Mesothelial cell of epicardium (in vitro differentiated cells): ENCODE data around the gene FOXP1. TPM values are rescaled to one million over a fixed set of nuclear protein-coding genes. Genes with fewer than 3 reads are reported as not detected.
A peak's percentile ranks its signal among the peaks of the same experiment; 100 is the strongest.

Source experiments
- DNase-seq, 2 experiments: peaks; one replicate each; pipeline ENCODE4 v3.0.0; 2021; ENCODE audit warnings: low spot score in 2 of 2; ENCODE audit not compliant: unreplicated experiment in 2 of 2
- H3K27ac Mint-ChIP-seq: 2 replicates; pipeline ENCODE4 v1.8.0; 2021; ENCODE audit warnings: mixed read lengths
- H3K27me3 Mint-ChIP-seq: 2 replicates; pipeline ENCODE4 v1.8.0; 2021; ENCODE audit warnings: low read depth, mixed read lengths
- H3K36me3 Mint-ChIP-seq: 2 replicates; pipeline ENCODE4 v1.8.0; 2021; ENCODE audit warnings: mixed read lengths
- H3K4me1 Mint-ChIP-seq: 2 replicates; pipeline ENCODE4 v1.8.0; 2021; ENCODE audit warnings: mixed read lengths
- H3K4me3 Mint-ChIP-seq: 2 replicates; pipeline ENCODE4 v1.8.0; 2021; ENCODE audit warnings: mild to moderate bottlenecking, moderate library complexity, mixed read lengths
- H3K9me3 Mint-ChIP-seq: 2 replicates; pipeline ENCODE4 v1.8.0; 2021; ENCODE audit warnings: mixed read lengths
- total RNA-seq: library from RNA; stranded (reverse); gene quantifications from 3 replicates; pipeline ENCODE4 v1.2.1, GENCODE V29; 2021
- TF ChIP-seq, protein P1 (sequence below): fragments of 200-600 bp; sonication (generic); IDR thresholded peaks from one replicate; pipeline ENCODE4 v1.5.0; 2021; ENCODE audit warnings: antibody characterized with exemption; ENCODE audit not compliant: unreplicated experiment

The FOXP1 gene
- total RNA-seq, 1 donor from 2014 or later, result 187 TPM

DNA sequence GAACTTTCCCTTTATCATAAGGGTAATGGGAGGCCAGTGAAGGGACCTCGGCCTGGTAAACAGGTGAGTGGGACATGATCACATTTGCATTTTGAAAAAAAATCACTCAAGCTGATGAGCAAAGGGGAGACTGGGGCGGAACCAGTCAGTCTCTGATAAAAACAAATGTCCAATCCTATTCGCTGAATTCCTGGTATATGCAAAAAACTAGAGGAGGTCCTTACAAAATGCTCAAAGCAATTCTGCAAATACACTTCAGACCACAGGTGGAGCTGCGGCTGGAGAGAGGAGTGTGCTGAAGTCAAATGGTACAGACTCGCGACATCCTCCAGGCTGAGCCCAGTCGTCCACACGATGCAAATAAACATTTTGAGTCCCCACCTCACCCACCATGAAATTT lies 166.7 kb downstream of the FOXP1 start:
- no peaks in the 10 kb centered on the region for H3K27me3 Mint-ChIP-seq
- H3K36me3 Mint-ChIP-seq, result no peaks in the 10 kb centered on the region
- H3K4me1 Mint-ChIP-seq, result peaks cover 62% of the 10 kb centered on the region
- no peak overlapping the region for H3K4me3 Mint-ChIP-seq
- peak overlapping the region; percentile 65 for H3K27ac Mint-ChIP-seq
- no peak for DNase-seq
- TF ChIP-seq, protein P1, sequence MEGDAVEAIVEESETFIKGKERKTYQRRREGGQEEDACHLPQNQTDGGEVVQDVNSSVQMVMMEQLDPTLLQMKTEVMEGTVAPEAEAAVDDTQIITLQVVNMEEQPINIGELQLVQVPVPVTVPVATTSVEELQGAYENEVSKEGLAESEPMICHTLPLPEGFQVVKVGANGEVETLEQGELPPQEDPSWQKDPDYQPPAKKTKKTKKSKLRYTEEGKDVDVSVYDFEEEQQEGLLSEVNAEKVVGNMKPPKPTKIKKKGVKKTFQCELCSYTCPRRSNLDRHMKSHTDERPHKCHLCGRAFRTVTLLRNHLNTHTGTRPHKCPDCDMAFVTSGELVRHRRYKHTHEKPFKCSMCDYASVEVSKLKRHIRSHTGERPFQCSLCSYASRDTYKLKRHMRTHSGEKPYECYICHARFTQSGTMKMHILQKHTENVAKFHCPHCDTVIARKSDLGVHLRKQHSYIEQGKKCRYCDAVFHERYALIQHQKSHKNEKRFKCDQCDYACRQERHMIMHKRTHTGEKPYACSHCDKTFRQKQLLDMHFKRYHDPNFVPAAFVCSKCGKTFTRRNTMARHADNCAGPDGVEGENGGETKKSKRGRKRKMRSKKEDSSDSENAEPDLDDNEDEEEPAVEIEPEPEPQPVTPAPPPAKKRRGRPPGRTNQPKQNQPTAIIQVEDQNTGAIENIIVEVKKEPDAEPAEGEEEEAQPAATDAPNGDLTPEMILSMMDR, result no peak
- no peaks in the 10 kb centered on the region for H3K9me3 Mint-ChIP-seq

DNA sequence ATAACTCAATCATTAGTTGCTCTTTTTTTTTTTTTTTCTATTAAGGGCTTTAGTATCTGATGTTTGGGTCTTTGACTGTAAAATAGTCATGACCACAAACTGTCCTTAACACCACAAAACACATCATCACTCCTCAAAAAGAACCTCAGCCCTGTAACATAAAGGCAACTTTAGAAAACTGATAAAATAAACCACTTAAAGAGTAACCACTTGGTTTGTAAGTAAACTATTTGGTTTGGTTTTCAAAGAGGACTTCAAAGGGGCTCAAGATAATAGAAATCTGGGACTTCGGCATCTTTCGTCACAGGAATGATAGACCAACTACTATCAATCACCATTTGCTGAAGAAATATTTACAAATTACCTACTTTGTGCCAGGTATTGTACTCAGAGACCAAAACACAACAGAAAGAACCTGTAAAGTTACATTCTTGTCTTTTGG lies 167.8 kb downstream of the FOXP1 start:
- Mint-ChIP-seq H3K4me3 (no peak overlapping the region), H3K27ac (peak overlapping the region; percentile 88), H3K36me3 (no peaks in the 10 kb centered on the region), H3K9me3 (no peaks in the 10 kb centered on the region), H3K27me3 (no peaks in the 10 kb centered on the region), H3K4me1 (peaks cover 69% of the 10 kb centered on the region)
- TF ChIP-seq, protein P1, result no peak
- no peak for DNase-seq

DNA sequence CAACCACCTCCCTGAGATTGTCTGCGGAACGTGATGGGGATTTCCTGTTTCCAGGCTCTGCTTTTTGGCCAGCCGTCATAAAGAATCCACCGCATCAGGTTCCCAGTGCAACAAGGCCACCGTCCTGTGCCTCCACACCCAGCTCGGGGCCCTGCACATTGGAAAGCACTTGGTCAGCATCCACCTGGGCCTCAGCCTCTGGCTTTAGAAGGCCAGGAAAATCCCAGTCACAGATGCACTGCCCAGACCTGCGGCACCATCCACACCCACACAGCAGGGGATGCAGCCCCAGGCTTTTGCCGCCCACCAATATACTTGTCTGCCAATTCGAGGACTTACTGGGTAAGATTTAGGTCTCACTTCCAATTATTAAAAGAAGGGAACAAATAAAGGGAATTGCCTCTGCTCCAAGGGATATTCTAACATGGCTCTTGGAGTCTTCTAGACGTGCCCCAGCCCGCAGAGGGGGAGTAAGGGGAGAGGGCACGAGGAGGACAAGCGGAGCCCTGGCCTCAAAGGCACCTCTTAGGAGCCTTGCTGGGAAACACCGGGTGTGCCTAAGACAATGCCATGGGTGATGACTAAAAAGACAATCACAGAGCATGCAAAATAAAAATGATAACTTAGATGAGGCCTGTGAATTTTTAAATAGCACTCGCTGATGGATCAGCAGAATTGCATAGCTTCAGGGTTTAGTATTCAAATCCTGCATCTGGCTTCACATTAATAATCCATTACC lies 169.2 kb downstream of the FOXP1 start:
- no peaks in the 10 kb centered on the region for H3K36me3 Mint-ChIP-seq
- H3K27ac Mint-ChIP-seq, result peak overlapping the region; percentile 90
- H3K9me3 Mint-ChIP-seq, result no peaks in the 10 kb centered on the region
- no peak overlapping the region for H3K4me3 Mint-ChIP-seq
- no peaks in the 10 kb centered on the region for H3K27me3 Mint-ChIP-seq
- H3K4me1 Mint-ChIP-seq, result peaks cover 83% of the 10 kb centered on the region
- DNase-seq, result no peak
- TF ChIP-seq, protein P1, result no peak

DNA sequence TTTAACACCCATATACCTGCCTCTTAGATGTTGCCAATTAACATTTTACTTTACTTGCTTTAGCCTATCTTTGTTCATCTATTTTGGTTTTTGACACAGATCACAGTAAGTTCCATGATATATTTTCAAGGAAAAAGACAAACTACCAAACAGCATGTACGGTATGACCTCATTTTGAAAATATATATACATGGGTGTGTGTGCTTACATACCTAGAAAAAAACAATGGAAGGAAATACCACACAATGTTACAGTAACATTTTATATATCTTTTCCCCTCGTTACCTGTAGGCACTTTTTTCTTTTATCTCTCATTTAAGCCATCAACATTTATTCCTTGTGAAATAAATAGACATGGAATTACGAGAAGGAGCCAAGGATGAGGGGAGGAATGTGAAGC lies 170.0 kb downstream of the FOXP1 start:
- no peak for DNase-seq
- TF ChIP-seq, protein P1, result no peak
- Mint-ChIP-seq H3K27me3 (no peaks in the 10 kb centered on the region), H3K27ac (peak overlapping the region; percentile 90), H3K36me3 (no peaks in the 10 kb centered on the region), H3K4me1 (peaks cover 90% of the 10 kb centered on the region), H3K4me3 (no peak overlapping the region), H3K9me3 (no peaks in the 10 kb centered on the region)

DNA sequence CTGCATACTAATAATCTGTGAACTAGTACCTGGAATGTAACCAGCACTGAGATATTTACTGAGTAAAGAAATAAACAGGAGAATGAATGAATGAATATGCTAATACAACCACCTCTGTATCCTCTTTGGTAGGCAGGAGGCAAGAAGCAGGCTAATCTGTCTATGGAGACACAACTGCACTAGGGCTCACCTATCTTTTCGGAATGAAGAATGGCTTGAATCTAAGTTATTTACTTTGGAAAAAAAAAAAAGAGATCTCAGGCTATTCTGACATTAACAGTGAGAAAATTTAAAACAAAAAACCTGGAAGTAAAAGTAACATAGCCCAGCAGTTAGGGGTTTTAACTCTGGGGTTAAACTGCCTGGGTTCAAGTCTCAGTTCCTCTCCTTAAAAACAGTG lies 174.2 kb downstream of the FOXP1 start:
- no peak overlapping the region for H3K4me3 Mint-ChIP-seq
- no peaks in the 10 kb centered on the region for H3K36me3 Mint-ChIP-seq
- DNase-seq, result no peak
- no peaks in the 10 kb centered on the region for H3K27me3 Mint-ChIP-seq
- H3K27ac Mint-ChIP-seq, result peak overlapping the region; percentile 15
- TF ChIP-seq, protein P1, result no peak
- H3K4me1 Mint-ChIP-seq, result peaks cover 73% of the 10 kb centered on the region
- H3K9me3 Mint-ChIP-seq, result no peaks in the 10 kb centered on the region

DNA sequence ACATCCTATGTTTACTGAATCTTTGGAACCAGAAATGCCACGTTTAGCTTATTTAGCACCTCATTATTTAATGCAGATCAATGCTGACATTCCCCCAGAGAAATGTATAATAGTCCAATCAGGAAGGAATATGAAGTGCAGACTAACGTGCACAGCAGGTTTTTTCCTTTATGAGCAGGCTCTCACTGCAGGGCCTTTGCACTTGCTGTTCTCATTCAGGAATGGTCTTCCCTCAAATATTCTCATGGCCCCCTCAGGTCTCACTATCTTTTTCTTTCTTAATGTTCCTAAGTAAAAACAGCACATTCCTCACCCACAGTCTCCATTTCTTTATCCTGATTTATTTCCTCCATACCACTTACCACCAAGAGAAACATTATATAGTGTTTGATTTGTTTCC lies 174.6 kb downstream of the FOXP1 start:
- TF ChIP-seq, protein P1, result no peak
- H3K27me3 Mint-ChIP-seq, result no peaks in the 10 kb centered on the region
- no peak overlapping the region for H3K27ac Mint-ChIP-seq
- H3K4me1 Mint-ChIP-seq, result peaks cover 69% of the 10 kb centered on the region
- H3K9me3 Mint-ChIP-seq, result no peaks in the 10 kb centered on the region
- no peak overlapping the region for H3K4me3 Mint-ChIP-seq
- H3K36me3 Mint-ChIP-seq, result no peaks in the 10 kb centered on the region
- no peak for DNase-seq
